Measurements from ENCODE around the gene XYLT2. TPM values are rescaled to one million over a fixed set of nuclear protein-coding genes. Genes with fewer than 3 reads are reported as not detected.

XYLT2 gene
- total RNA-seq, 1 experiment from 2014 or later, result 39.7 TPM

- Mint-ChIP-seq H3K36me3 (peaks cover 35% of the 10 kb centered on the region), H3K9me3 (no peaks in the 10 kb centered on the region), H3K27ac (no peak overlapping the region), H3K27me3 (ENCODE audit: low read depth) (no peaks in the 10 kb centered on the region), H3K4me3 (no peak overlapping the region), H3K4me1 (peaks cover 2% of the 10 kb centered on the region)
- POLR2A ChIA-PET, result no interaction called here
- CTCF ChIA-PET, result no interaction called here
- TF ChIP-seq ZMAT4 (CRISPR knock-in tag; IDR thresholded peaks at IDR 0.05) (no peak), ZNF425 (CRISPR knock-in tag; conservative IDR thresholded peaks at IDR 0.05) (no peak), FOXP1 (CRISPR knock-in tag; IDR thresholded peaks at IDR 0.05; ENCODE audit: borderline replicate concordance) (no peak)
- ATAC-seq (no peak), DNase-seq (ENCODE audit: low spot score) (no peak)
These were observed 11.1 kb downstream of the XYLT2 start for GRCh38 chr17:50356892-50357510.

GRCh38 chr17:50358177-50358576, 12.3 kb downstream of the XYLT2 start:
- DNase-seq (ENCODE audit: low spot score), result no peak
- Mint-ChIP-seq H3K27ac (no peak overlapping the region), H3K36me3 (peaks cover 34% of the 10 kb centered on the region), H3K4me3 (no peak overlapping the region), H3K9me3 (no peaks in the 10 kb centered on the region), H3K4me1 (peaks cover 11% of the 10 kb centered on the region), H3K27me3 (ENCODE audit: low read depth) (no peaks in the 10 kb centered on the region)
- no peak for TF ChIP-seq CREM (CRISPR knock-in tag; IDR thresholded peaks at IDR 0.05)
- no peak for TF ChIP-seq NFE2L1 (CRISPR knock-in tag; IDR thresholded peaks at IDR 0.05)
- no peak for TF ChIP-seq ZNF396 (CRISPR knock-in tag; IDR thresholded peaks at IDR 0.05; ENCODE audit: borderline replicate concordance)
- no peak for TF ChIP-seq OVOL2 (CRISPR knock-in tag; IDR thresholded peaks at IDR 0.05; ENCODE audit: borderline replicate concordance)
- ATAC-seq, result no peak
- POLR2A ChIA-PET, result no interaction called here
- CTCF ChIA-PET, result no interaction called here

- TF ChIP-seq SP1 (CRISPR knock-in tag; conservative IDR thresholded peaks at IDR 0.05) (no peak), TEAD1 (CRISPR knock-in tag; IDR thresholded peaks at IDR 0.05) (no peak), JAZF1 (CRISPR knock-in tag; IDR thresholded peaks at IDR 0.05) (no peak)
- Mint-ChIP-seq H3K27me3 (ENCODE audit: low read depth) (no peaks in the 10 kb centered on the region), H3K9me3 (no peaks in the 10 kb centered on the region), H3K4me1 (peaks cover 21% of the 10 kb centered on the region), H3K36me3 (peaks cover 31% of the 10 kb centered on the region), H3K27ac (no peak overlapping the region; the same call in 1 of the 2 replicates), H3K4me3 (no peak overlapping the region)
- ATAC-seq (no peak), DNase-seq (ENCODE audit: low spot score) (no peak)
- POLR2A ChIA-PET, result no interaction called here
- CTCF ChIA-PET, result interaction anchor here (1.1 to 1.4 kb wide), 4 partner anchors 38 to 159 kb away, joined by 3 to 8 read pairs (median 4); partner anchors contain the start of gene LRRC59
These were observed 13.2 kb downstream of the XYLT2 start for GRCh38 chr17:50359005-50359699.

- Mint-ChIP-seq H3K9me3 (no peaks in the 10 kb centered on the region), H3K4me3 (no peak overlapping the region), H3K27ac (no peak overlapping the region), H3K27me3 (ENCODE audit: low read depth) (no peaks in the 10 kb centered on the region), H3K36me3 (peaks cover 26% of the 10 kb centered on the region), H3K4me1 (peaks cover 28% of the 10 kb centered on the region)
- DNase-seq (ENCODE audit: low spot score) (no peak), ATAC-seq (no peak)
- POLR2A ChIA-PET, result no interaction called here
- CTCF ChIA-PET, result interaction anchor here (0.6 to 2.9 kb wide), 10 partner anchors 14 to 332 kb away, joined by 3 to 19 read pairs (median 4); partner anchors contain the start of genes LRRC59 and XYLT2
- TF ChIP-seq ZBTB21 (CRISPR knock-in tag; IDR thresholded peaks at IDR 0.05; ENCODE audit: borderline replicate concordance) (no peak), SMAD3 (CRISPR knock-in tag; IDR thresholded peaks at IDR 0.05; ENCODE audit: borderline replicate concordance) (no peak), NR3C1 (CRISPR knock-in tag; conservative IDR thresholded peaks at IDR 0.05; ENCODE audit: low read depth) (no peak), AFF4 (CRISPR knock-in tag; IDR thresholded peaks at IDR 0.05; ENCODE audit: borderline replicate concordance) (no peak), ZNF671 (CRISPR knock-in tag; IDR thresholded peaks at IDR 0.05) (no peak), IRF2 (CRISPR knock-in tag; IDR thresholded peaks at IDR 0.05; ENCODE audit: borderline replicate concordance, low read depth) (no peak), EMX1 (CRISPR knock-in tag; IDR thresholded peaks at IDR 0.05) (no peak), GTF2I (CRISPR knock-in tag; conservative IDR thresholded peaks at IDR 0.05) (no peak), ZMAT4 (CRISPR knock-in tag; IDR thresholded peaks at IDR 0.05) (no peak), ATF6 (CRISPR knock-in tag; IDR thresholded peaks at IDR 0.05) (no peak)
These were observed 14.1 kb downstream of the XYLT2 start for GRCh38 chr17:50359998-50360461.
